HG02798 (cell line): Measurements from ENCODE around the gene CENPP.

Experiments used
- ATAC-seq: cut with Tn5 transposase; IDR thresholded peaks from one replicate; pipeline ENCODE4 v1.9.1; 2021; ENCODE audit warnings: mild to moderate bottlenecking; ENCODE audit not compliant: unreplicated experiment, poor library complexity

CENPP gene

GRCh38 chr9:92664394-92665152, 338.8 kb downstream of the CENPP start:
- peak; percentile 55 for ATAC-seq

GRCh38 chr9:92665836-92666235, 340.1 kb downstream of the CENPP start:
- ATAC-seq = no peak

- no peak for ATAC-seq
Observed at GRCh38 chr9:92666236-92666635, 340.5 kb downstream of the CENPP start.

- no peak for ATAC-seq
Observed at GRCh38 chr9:92666912-92667532, 341.3 kb downstream of the CENPP start.

- no peak for ATAC-seq
Observed at GRCh38 chr9:92668746-92669526, 343.2 kb downstream of the CENPP start.

GRCh38 chr9:92669527-92669889, 343.8 kb downstream of the CENPP start:
- ATAC-seq = peak; percentile 8
